Measurements from ENCODE around the gene ZNF536. TPM values are rescaled to one million over a fixed set of nuclear protein-coding genes. Genes with fewer than 3 reads are reported as not detected.

Gene ZNF536
- total RNA-seq, 1 donor from 2014 or later: 9.2 TPM

GRCh38 chr19:30546332-30546731, 174.1 kb downstream of the ZNF536 start:
- Mint-ChIP-seq H3K27me3 (peaks cover 13% of the 10 kb centered on the region), H3K9me3 (no peaks in the 10 kb centered on the region), H3K27ac (no peak overlapping the region), H3K4me3 (no peak overlapping the region), H3K4me1 (ENCODE audit: unreplicated experiment) (peaks cover 4% of the 10 kb centered on the region), H3K36me3 (no peaks in the 10 kb centered on the region)
- TF ChIP-seq, protein P1, sequence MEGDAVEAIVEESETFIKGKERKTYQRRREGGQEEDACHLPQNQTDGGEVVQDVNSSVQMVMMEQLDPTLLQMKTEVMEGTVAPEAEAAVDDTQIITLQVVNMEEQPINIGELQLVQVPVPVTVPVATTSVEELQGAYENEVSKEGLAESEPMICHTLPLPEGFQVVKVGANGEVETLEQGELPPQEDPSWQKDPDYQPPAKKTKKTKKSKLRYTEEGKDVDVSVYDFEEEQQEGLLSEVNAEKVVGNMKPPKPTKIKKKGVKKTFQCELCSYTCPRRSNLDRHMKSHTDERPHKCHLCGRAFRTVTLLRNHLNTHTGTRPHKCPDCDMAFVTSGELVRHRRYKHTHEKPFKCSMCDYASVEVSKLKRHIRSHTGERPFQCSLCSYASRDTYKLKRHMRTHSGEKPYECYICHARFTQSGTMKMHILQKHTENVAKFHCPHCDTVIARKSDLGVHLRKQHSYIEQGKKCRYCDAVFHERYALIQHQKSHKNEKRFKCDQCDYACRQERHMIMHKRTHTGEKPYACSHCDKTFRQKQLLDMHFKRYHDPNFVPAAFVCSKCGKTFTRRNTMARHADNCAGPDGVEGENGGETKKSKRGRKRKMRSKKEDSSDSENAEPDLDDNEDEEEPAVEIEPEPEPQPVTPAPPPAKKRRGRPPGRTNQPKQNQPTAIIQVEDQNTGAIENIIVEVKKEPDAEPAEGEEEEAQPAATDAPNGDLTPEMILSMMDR (conservative IDR thresholded peaks at IDR 0.05): no peak
- no peak for DNase-seq (ENCODE audit: extremely low spot score, unreplicated experiment)

- no peaks in the 10 kb centered on the region for H3K36me3 Mint-ChIP-seq
- DNase-seq (ENCODE audit: extremely low spot score, unreplicated experiment): no peak
- peaks cover 4% of the 10 kb centered on the region for H3K4me1 Mint-ChIP-seq (ENCODE audit: unreplicated experiment)
- no peaks in the 10 kb centered on the region for H3K9me3 Mint-ChIP-seq
- H3K27me3 Mint-ChIP-seq: peaks cover 15% of the 10 kb centered on the region
- TF ChIP-seq, protein P1 (conservative IDR thresholded peaks at IDR 0.05): no peak
- H3K27ac Mint-ChIP-seq: no peak overlapping the region
- no peak overlapping the region for H3K4me3 Mint-ChIP-seq
These were observed 175.1 kb downstream of the ZNF536 start for GRCh38 chr19:30547246-30547645.

DNA sequence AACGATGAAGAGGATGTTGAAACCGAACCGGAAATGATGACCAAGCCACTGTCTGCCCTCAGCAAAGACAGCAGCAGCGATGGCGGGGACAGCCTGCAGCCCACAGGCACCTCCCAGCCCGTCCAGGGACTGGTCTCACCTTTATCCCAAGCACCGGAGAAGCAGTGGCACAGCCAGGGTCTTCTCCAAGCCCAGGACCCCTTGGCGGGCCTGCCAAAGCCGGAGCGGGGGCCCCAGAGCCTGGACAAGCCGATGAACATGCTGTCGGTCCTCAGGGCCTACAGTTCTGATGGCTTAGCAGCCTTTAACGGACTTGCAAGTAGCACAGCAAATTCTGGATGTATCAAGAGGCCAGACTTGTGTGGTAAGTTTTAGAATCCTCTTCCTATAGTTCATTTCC, 177.0 kb downstream of the ZNF536 start:
- no peaks in the 10 kb centered on the region for H3K9me3 Mint-ChIP-seq
- peaks cover 18% of the 10 kb centered on the region for H3K27me3 Mint-ChIP-seq
- H3K4me3 Mint-ChIP-seq: no peak overlapping the region
- H3K36me3 Mint-ChIP-seq: no peaks in the 10 kb centered on the region
- H3K4me1 Mint-ChIP-seq (ENCODE audit: unreplicated experiment): peaks cover 4% of the 10 kb centered on the region
- no peak overlapping the region for H3K27ac Mint-ChIP-seq
- DNase-seq (ENCODE audit: extremely low spot score, unreplicated experiment): no peak
- TF ChIP-seq, protein P1 (conservative IDR thresholded peaks at IDR 0.05): no peak

GRCh38 chr19:30551271-30551670, 179.1 kb downstream of the ZNF536 start:
- Mint-ChIP-seq H3K36me3 (no peaks in the 10 kb centered on the region), H3K9me3 (no peaks in the 10 kb centered on the region), H3K4me3 (no peak overlapping the region), H3K4me1 (ENCODE audit: unreplicated experiment) (peaks cover 9% of the 10 kb centered on the region), H3K27ac (no peak overlapping the region), H3K27me3 (peaks cover 20% of the 10 kb centered on the region)
- TF ChIP-seq, protein P1 (conservative IDR thresholded peaks at IDR 0.05): no peak
- DNase-seq (ENCODE audit: extremely low spot score, unreplicated experiment): no peak

- H3K27me3 Mint-ChIP-seq: peaks cover 26% of the 10 kb centered on the region
- DNase-seq (ENCODE audit: extremely low spot score, unreplicated experiment): no peak
- H3K36me3 Mint-ChIP-seq: no peaks in the 10 kb centered on the region
- H3K27ac Mint-ChIP-seq: no peak overlapping the region
- TF ChIP-seq, protein P1 (conservative IDR thresholded peaks at IDR 0.05): no peak
- H3K9me3 Mint-ChIP-seq: no peaks in the 10 kb centered on the region
- no peak overlapping the region for H3K4me3 Mint-ChIP-seq
- H3K4me1 Mint-ChIP-seq (ENCODE audit: unreplicated experiment): peaks cover 17% of the 10 kb centered on the region
These were observed 180.4 kb downstream of the ZNF536 start for GRCh38 chr19:30552593-30552992.
